DMS 273 (cell line): Measurements from ENCODE around the gene CNNM2.
"Not testable (repeated sequence)": the region's sequence is repeated elsewhere in the genome, so short reads cannot be mapped to it uniquely, and the experiment has no call there.

ENCODE experiments used
- DNase-seq: peaks from one replicate; lab custom pipeline; 2025; ENCODE audit not compliant: unreplicated experiment; lab: John Stamatoyannopoulos, UW

Gene CNNM2

DNA sequence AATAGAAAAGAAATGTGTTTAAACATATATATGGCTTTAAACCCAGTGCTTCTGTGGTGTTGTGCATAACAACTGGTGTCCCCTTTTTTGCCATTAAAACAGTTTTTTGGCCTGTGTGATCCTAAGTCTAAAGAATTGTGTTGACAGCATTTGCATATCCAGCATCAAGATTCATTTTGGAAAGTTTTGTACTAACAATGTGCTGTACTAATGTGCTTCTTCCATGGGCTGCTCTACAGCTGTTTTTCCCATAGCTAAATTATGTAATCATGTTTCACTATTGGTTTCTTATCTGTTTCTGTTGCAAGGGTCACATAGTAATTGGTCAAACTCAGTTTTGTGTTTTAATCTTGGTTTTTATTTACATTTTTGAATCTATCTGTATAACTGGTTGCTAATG lies 5.5 kb downstream of the CNNM2 start:
- no peak for DNase-seq

DNA sequence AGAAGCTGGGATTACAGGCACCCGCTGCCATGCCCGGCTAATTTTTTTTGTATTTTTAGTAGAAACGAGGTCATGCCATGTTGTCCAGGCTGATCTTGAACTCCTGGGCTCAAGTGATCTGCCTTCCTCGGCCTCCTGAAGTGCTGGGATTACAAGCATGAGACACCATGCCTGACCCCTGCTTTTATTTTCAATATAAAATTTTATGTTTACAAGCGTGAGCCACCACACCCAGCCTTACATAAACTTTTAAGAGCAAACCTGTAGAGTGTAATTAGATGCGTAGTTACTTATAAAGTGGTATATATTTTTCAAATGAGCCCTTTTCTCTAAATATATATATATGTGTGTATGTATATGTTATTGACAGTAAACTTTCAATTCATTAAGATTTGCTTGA lies 8.7 kb downstream of the CNNM2 start:
- no peak for DNase-seq

GRCh38 chr10:102927311-102928010 lies 9.4 kb downstream of the CNNM2 start:
- no peak for DNase-seq

DNA sequence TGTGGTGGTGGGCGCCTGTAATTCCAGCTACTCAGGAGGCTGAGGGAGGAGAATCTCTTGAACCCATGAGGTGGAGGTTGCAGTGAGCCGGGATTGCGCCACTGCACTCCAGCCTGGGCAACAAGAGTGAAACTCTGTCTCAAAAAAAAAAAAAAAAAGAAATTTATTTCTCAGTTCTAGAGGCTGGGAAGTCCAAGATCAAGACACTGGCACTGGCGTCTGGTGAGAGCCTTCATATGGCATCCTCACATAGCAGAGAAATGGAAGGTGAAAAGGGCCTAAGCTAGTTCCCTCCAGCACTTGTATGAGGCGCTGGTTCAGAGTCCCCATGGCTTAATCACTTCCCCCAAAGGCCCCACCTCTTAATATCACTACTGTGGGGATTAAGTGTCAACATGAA lies 10.3 kb downstream of the CNNM2 start:
- not testable (repeated sequence) for DNase-seq

DNA sequence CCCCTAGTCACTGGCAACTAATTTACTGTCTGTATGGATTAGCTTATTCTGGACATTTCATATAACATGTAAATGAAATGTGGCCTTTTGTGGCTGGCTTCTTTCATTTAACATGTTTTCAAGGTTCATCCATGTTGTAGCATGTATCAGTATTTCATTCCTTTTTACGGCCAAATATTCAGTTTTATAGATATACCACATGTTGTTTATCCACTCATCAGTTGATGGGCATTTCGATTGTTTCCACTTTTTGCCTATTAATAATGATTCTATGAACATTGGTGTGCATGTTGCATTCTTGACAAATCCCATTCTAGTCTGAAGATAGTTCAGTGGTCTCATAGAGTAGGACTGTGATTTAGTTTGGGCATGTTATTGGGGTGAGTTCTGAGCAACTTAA lies 12.6 kb downstream of the CNNM2 start:
- DNase-seq: no peak

GRCh38 chr10:102931643-102932042 lies 13.5 kb downstream of the CNNM2 start:
- no peak for DNase-seq

- DNase-seq: no peak
Measured at GRCh38 chr10:102935505-102935904, 17.4 kb downstream of the CNNM2 start.

- no peak for DNase-seq
Measured at GRCh38 chr10:102935939-102936605, 18.0 kb downstream of the CNNM2 start.

- no peak for DNase-seq
Measured at GRCh38 chr10:102941401-102941800, 23.3 kb downstream of the CNNM2 start.

- no peak for DNase-seq
Measured at GRCh38 chr10:102945449-102945848, 27.4 kb downstream of the CNNM2 start.

DNA sequence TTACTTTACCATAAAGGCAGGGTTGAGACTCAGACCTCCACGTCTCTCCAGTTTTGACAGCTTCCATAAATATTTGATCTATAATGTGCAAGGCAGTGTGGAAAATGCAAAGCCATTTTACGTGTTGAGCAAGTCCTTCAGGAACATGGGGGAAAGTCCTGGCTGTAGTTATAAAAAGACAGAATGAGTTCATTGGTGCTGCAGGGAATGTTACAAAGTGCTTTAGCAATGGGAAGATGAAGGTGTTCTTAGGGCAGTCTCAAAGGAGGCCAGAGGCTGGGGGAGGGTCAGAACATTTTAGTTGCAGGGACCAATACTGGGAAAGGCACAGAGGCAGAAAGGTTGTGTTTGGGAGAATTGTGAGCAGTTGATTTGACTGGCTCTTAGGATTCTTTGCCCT lies 27.9 kb downstream of the CNNM2 start:
- no peak for DNase-seq

DNA sequence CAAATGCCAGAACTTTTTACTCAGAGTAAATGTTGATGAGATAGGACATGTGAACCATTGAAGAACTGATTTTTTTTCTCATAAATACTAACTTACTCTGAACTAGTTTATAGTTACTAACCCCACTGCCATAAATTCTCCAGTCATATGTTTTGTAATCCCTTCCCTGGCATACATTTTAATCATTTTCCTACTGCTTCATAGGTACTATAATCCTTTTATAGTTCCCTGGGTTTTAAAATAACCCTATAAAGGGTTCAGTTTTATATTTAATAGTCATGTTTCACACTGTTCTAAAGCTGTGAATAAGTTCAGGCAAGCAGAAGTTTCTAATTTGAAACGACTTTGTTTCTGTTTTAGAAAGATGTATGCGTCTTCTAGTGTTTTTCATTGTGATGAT lies 28.9 kb downstream of the CNNM2 start:
- no peak for DNase-seq

- DNase-seq: no peak
Measured at GRCh38 chr10:102948176-102948575, 30.1 kb downstream of the CNNM2 start.

GRCh38 chr10:102948786-102949185 lies 30.7 kb downstream of the CNNM2 start:
- DNase-seq: no peak

- DNase-seq: no peak
Measured at GRCh38 chr10:102949916-102950315, 31.8 kb downstream of the CNNM2 start.

DNA sequence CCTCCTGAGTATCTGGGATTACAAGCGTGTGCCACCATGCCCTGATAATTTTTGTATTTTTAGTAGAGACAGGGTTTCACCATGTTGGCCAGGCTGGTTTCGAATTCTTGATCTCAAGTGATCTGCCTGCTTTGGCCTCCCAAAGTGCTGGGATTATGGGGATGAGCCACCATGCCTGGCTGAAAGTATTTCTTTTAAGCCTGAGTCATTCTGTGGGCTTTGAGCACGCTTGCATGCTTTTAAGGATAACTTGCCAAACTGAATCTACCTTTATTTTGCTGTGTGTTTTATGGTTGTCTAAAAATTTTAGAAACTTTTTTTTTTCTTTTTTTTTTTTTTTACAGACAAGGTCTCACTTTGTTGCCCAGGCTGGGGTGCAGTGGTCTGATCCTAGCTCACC lies 33.2 kb downstream of the CNNM2 start:
- no peak for DNase-seq

- DNase-seq: no peak
Measured at GRCh38 chr10:102959360-102959759, 41.3 kb downstream of the CNNM2 start.

DNA sequence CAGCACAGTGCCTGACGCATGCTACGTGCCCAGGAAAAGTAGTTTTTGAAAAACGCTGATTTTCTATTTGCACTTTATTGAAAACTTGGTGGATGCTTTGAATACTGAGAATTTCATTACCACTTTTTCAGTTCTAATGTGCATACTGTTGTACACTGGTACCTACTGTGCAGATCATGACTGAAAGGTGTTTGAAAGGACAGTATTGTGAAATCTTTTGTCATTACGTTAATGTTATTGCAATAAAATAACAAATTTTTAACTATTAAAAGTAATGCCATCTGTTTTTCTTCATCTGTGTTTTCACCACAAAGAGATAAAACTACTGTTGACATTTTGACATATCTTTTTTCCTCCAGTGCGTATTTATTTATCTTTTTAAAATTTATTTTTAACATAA lies 42.1 kb downstream of the CNNM2 start:
- no peak for DNase-seq

DNA sequence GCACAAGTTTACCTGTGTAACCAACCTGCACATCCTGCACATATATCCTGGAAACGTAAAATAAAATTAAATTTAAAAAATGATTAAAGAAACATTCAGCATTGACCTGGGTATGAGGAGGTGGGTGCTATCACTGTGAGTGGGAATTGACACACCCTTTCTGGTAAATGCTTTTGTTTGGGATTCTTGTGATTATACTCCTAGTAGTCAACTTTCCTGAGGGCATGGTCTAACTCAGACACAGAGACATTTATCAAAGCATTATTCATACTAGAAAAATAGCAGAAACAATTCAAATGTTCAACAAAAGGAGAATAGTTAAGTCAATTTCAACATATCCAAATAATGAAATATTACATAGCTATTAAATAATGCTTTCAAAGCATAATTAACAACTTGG lies 44.2 kb downstream of the CNNM2 start:
- DNase-seq: no peak

- no peak for DNase-seq
Measured at GRCh38 chr10:102962951-102963755, 45.1 kb downstream of the CNNM2 start.

DNA sequence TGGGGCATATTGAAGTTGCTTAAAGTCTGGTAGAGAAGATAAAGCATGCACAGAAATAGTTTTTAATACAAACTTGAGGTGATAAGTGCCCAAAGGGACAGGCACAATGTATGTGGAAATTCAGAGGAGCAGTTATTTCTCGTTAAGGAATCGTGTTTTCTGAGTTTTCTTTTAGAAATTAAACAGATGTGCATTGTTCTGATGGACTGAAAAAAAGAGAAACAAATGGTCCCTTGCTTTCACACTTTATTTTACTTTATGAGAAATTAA lies 45.6 kb downstream of the CNNM2 start:
- DNase-seq: no peak

- not testable (repeated sequence) for DNase-seq
Measured at GRCh38 chr10:102964064-102964463, 46.0 kb downstream of the CNNM2 start.
